Amygdala (tissue), 56 donors: ENCODE measurements around the gene PXDC1.
A peak's percentile ranks its signal among the peaks of the same experiment; 100 is the strongest.
"Not testable (repeated sequence)": the region's sequence is repeated elsewhere in the genome, so short reads cannot be mapped to it uniquely, and the experiment has no call there.

Experiments used
- DNase-seq, 56 donors: peaks; one replicate each; lab custom pipeline; 2025; lab: John Stamatoyannopoulos, UW

Gene PXDC1

GRCh38 chr6:3737149-3737830 lies 14.2 kb downstream of the PXDC1 start:
- peak in 4 of 56 donors; percentile 9 to 40 (median 26) for DNase-seq

GRCh38 chr6:3735029-3735605 lies 16.4 kb downstream of the PXDC1 start:
- DNase-seq: no peak

- DNase-seq: no peak
These were observed 17.5 kb downstream of the PXDC1 start for GRCh38 chr6:3734023-3734422.

GRCh38 chr6:3733321-3733925 lies 18.1 kb downstream of the PXDC1 start:
- DNase-seq: no peak

- DNase-seq: peak in 51 of 56 donors; percentile 12 to 86 (median 55)
These were observed 19.0 kb downstream of the PXDC1 start for GRCh38 chr6:3732345-3733141.

GRCh38 chr6:3731700-3732099 lies 19.8 kb downstream of the PXDC1 start:
- no peak for DNase-seq

GRCh38 chr6:3729603-3730344 lies 21.7 kb downstream of the PXDC1 start:
- no peak for DNase-seq

- no peak for DNase-seq
These were observed 23.9 kb downstream of the PXDC1 start for GRCh38 chr6:3727593-3728108.

- DNase-seq: no peak
These were observed 24.5 kb downstream of the PXDC1 start for GRCh38 chr6:3727036-3727435.

- DNase-seq: no peak
These were observed 25.1 kb downstream of the PXDC1 start for GRCh38 chr6:3726421-3726820.

- DNase-seq: no peak
These were observed 26.1 kb downstream of the PXDC1 start for GRCh38 chr6:3725145-3726047.

- DNase-seq: no peak
These were observed 26.9 kb downstream of the PXDC1 start for GRCh38 chr6:3724451-3725144.

GRCh38 chr6:3723966-3724365 lies 27.5 kb downstream of the PXDC1 start:
- DNase-seq: no peak

- DNase-seq: no peak
These were observed 28.3 kb downstream of the PXDC1 start for GRCh38 chr6:3723251-3723650.

GRCh38 chr6:3722785-3723184 lies 28.7 kb downstream of the PXDC1 start:
- DNase-seq: no peak

- DNase-seq: no peak
These were observed 29.5 kb downstream of the PXDC1 start for GRCh38 chr6:3721810-3722621.

GRCh38 chr6:3720770-3721169 lies 30.7 kb downstream of the PXDC1 start:
- DNase-seq: not testable (repeated sequence)
